Cerebellar cortex (tissue), 1 donor: ENCODE data around the gene HDAC7.

Experiments
- DNase-seq: peaks from one replicate; pipeline ENCODE4 v3.0.0-alpha.2; 2015; ENCODE audit warnings: low spot score

Gene HDAC7

DNA sequence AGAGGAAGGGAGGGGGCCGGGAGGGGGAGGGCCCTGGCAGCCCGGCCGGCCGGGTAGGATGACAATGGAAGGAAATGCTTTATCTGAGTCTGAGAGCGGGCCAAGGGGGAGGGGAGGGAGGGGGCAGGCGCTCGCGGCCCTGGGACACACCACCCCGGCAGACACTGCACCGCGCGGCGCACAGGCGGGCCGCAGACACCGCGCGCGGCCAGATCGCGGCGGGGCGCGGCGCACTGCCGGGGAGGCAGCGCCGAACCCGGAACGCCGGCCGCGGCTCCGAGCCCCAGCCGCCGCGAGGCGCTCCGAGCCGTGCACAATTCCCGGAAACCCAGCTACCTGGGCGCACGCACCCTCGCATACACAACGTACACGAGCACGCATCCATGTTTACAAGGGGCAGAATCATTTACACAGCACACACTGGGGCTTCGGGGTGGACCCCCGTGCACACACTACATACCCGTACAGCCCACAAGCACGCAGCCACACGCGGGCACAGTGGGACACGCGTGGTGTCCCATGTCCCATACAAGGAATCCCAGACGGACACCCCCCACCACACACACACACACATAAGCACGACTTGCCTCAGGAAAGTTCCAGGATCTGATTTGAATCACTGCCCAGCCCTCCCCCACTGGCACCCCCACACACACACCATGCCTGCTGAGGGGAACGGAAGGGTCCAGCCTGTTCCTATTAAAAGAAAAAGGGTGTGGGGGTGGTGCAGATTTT is at the start of gene HDAC7:
Gene HDAC7, minus strand, starts transcription at position 8 of the 735 bp plus-strand sequence. CDS start 118 bp downstream, outside the sequence.
- DNase-seq = peak; percentile 70

- DNase-seq = no peak
Observed at GRCh38 chr12:47868552-47869031, 48.9 kb upstream of the HDAC7 start.

- DNase-seq = no peak
Observed at GRCh38 chr12:47868041-47868440, 48.3 kb upstream of the HDAC7 start.

GRCh38 chr12:47867495-47867941 is 47.8 kb upstream of the HDAC7 start:
- DNase-seq = no peak

- no peak for DNase-seq
Observed at GRCh38 chr12:47864646-47865235, 45.0 kb upstream of the HDAC7 start.

DNA sequence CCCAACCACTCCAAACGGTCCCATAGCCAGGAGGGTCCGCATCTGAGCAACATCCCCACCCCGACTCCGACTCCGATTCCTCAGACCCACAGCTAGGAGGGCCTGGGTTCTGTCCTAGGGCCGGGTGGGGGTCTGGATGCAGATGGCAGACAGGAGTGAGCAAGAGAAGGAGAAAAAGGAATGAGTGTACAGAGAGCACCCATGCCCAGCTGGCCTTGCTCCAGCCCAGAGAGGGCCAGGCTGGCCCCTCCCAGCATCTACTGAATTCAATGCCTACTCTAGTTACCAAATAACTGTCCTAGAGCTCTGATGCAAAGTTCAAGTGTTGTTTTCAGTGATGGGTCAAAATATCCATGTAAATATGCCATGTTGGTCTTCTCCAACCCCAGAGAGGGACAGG is 44.3 kb upstream of the HDAC7 start:
- DNase-seq = no peak

- DNase-seq = no peak
Observed at GRCh38 chr12:47863467-47863866, 43.8 kb upstream of the HDAC7 start.

GRCh38 chr12:47862881-47863280 is 43.2 kb upstream of the HDAC7 start:
- no peak for DNase-seq

DNA sequence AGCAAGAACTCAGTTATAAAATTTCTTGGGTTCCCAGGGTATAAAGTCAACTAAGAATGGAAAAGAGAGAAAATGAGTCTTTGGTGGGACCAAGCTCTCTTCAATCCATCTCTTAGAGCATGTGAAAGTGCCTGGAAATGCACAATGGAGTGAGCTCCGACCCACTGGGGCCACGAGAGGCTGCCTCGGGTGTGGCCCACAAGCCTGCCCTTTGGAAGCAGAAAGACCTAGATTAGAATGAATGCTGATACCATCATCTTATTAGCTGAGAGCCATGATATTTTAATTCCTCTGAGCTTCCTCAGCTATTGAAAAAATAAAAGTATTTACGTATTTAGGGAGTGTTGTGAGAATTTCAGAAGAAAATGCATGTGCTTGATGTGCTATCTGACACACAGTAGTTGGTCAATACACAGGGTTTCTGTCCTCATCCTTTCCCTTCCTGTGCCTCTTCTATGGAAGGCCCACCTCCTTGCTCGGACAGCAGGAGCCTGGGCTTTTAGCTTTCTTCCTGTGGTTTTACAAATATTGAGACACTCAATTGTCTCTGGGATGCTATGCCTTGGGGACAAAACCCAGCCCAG is 42.6 kb upstream of the HDAC7 start:
- DNase-seq = no peak

GRCh38 chr12:47860873-47861272 is 41.2 kb upstream of the HDAC7 start:
- no peak for DNase-seq

- DNase-seq = no peak
Observed at GRCh38 chr12:47860279-47860841, 40.7 kb upstream of the HDAC7 start.

- DNase-seq = no peak
Observed at GRCh38 chr12:47858511-47859266, 39.0 kb upstream of the HDAC7 start.

DNA sequence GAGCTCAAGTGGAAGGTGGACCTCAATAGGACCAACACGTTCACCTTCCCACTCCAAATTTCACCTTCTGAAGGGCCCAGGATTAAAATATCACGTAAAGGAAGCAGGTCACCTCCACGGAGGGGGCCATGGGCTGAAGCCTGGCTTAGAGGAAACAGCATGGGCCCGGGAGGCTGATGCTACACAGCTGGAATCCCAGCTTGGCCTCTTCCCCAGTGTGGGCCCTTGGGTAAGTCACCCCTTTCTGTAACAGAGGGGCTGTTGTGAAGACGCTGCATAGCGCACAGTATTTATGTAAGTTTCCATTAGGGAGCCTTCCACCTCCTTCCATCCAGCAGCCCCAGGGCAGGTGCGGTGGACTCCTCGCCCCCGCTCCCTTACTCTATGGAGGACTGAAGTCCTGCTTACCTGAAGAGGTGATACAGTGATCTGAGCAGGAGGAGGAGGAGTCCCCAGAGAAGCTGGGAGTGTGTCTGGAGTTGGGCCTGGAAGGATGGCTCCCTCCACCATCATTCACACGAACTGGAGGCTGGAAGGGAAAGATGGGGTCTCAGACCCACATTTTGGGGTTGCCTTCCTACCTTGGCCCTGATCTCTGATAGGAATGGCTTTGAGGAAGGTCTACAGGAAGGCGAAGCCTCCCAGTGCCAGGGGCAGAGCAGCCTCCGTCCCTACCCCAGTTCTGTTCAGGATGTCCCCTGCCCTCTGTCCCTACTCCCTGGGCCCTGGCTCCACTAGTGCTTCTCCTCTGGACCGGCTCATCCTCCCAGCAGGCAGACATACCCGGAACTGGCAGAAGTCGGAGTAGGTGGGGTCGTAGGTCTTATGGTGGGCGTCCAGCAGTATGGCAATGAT is 37.2 kb upstream of the HDAC7 start:
- no peak for DNase-seq

DNA sequence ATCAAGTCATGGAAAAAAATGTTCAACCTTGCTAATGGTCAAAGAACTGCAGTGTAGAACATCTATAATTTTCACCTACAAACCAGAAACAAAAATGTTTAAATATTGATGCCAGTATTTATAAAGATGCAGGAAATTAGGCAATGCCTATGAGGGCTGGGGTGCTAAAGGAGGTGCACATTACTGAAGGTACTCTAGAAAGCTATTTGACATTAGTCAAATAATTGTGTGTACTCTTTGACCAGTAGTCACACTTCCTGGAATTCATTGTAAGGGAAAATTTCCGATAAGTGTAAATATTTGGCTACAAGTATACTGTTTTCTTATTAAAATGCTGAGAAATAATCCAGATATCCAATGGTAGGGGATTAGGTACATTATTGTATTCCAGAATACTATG is 36.4 kb upstream of the HDAC7 start:
- DNase-seq = no peak

DNA sequence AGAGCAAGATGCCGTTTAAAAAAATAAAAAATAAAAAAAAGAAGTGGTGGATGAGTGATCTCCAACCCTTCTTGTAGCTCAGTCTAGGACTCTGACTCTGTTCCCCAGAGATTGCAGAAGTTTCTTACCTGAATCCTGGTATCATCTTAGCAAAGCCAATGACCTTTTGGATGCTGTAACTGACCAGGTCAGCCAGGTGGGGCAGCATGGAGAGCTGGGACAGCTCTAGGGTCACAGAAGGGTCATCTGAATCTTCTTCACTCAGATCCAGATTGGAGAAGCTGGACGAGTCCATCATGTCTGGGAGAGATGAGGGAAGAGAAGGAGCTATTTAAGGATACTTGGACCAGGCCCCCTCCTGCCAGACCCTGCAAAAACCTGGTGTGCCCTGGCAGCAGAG is 35.8 kb upstream of the HDAC7 start:
- no peak for DNase-seq

- DNase-seq = no peak
Observed at GRCh38 chr12:47854531-47854930, 34.8 kb upstream of the HDAC7 start.

- DNase-seq = no peak
Observed at GRCh38 chr12:47852096-47852571, 32.4 kb upstream of the HDAC7 start.

DNA sequence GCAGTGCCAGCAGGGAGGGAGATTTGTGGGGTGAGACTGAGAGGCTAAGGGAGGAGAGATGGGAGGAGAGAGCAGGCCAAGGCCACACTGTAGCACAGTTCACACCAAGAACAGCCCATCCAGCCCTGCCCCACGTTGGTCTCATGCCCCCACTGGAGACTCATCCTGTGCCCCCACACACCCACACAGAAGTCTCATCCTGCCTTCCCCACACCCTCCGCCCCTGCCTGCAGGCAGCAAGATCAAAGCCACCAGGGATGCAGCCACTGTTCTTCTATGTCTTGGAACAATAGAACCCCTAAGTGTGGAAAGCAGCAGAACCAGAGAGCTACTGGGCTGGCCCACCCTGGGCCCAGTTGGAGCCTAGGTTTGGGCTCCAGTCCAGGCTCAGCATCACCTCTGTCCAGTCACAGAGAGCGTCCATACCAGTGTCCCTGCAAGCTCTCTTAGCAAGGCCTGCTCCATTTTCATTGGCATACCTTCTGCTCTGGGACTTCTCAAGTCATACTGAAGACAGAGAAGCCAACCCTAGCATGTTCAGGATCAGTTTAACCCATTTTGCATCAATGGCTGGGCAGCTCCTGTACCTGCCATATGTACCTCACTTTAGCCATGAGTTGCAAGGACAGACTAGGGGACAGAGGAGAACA is 31.7 kb upstream of the HDAC7 start:
- DNase-seq = no peak

- no peak for DNase-seq
Observed at GRCh38 chr12:47850153-47851084, 30.7 kb upstream of the HDAC7 start.
